Neural progenitor cell (in vitro differentiated cells): ENCODE data around the gene CUL5. TPM values are rescaled to one million over a fixed set of nuclear protein-coding genes. Genes with fewer than 3 reads are reported as not detected.
A peak's percentile ranks its signal among the peaks of the same experiment; 100 is the strongest.
"Not testable (repeated sequence)": the region's sequence is repeated elsewhere in the genome, so short reads cannot be mapped to it uniquely, and the experiment has no call there.

Source experiments
- DNase-seq: peaks from one replicate; pipeline ENCODE4 v3.0.0-alpha.2; 2016; ENCODE audit warnings: low spot score
- H2AFZ ChIP-seq: fragments of 200-600 bp; sonication (generic); replicated peaks from 2 replicates; pipeline ENCODE4 v1.6.1; 2016; ENCODE audit warnings: antibody characterized with exemption
- H3F3A ChIP-seq: fragments of 200-600 bp; sonication (generic); 2 replicates; pipeline ENCODE4 v1.6.1; 2016; ENCODE audit warnings: antibody characterized with exemption, low read depth
- H3K27ac ChIP-seq: fragments of 200-600 bp; sonication (generic); 2 replicates; pipeline ENCODE4 v1.5.1; 2016; ENCODE audit warnings: mild to moderate bottlenecking
- H3K27me3 ChIP-seq: fragments of 200-600 bp; sonication (generic); 2 replicates; pipeline ENCODE4 v1.6.1; 2016; ENCODE audit warnings: mild to moderate bottlenecking, moderate library complexity
- H3K36me3 ChIP-seq: fragments of 200-600 bp; sonication (generic); 2 replicates; pipeline ENCODE4 v1.5.1; 2016
- H3K4me1 ChIP-seq: fragments of 200-600 bp; sonication (generic); 2 replicates; pipeline ENCODE4 v1.6.1; 2016; ENCODE audit warnings: mixed run types
- H3K4me2 ChIP-seq: fragments of 200-600 bp; sonication (generic); 2 replicates; pipeline ENCODE4 v1.6.1; 2016
- H3K4me3 ChIP-seq: fragments of 200-600 bp; sonication (generic); 2 replicates; pipeline ENCODE4 v1.5.1; 2016
- H3K79me2 ChIP-seq: fragments of 200-600 bp; sonication (generic); 2 replicates; pipeline ENCODE4 v1.6.1; 2016; ENCODE audit warnings: low read depth
- H3K9ac ChIP-seq: fragments of 200-600 bp; sonication (generic); 2 replicates; pipeline ENCODE4 v1.6.1; 2016
- H3K9me3 ChIP-seq: fragments of 200-600 bp; sonication (generic); 2 replicates; pipeline ENCODE4 v1.5.1; 2016; ENCODE audit warnings: low read depth
- H4K20me1 ChIP-seq: fragments of 200-600 bp; sonication (generic); 2 replicates; pipeline ENCODE4 v1.6.1; 2016; ENCODE audit warnings: low read depth
- H3K27ac Mint-ChIP-seq: 3 replicates; pipeline ENCODE4 v1.8.0; 2021; ENCODE audit warnings: mixed read lengths
- H3K27me3 Mint-ChIP-seq: 2 replicates; pipeline ENCODE4 v1.8.0; 2022; ENCODE audit warnings: low read depth, mild to moderate bottlenecking, inconsistent platforms, moderate library complexity, mixed read lengths; ENCODE audit not compliant: insufficient read depth
- H3K36me3 Mint-ChIP-seq: 3 replicates; pipeline ENCODE4 v1.8.0; 2021; ENCODE audit warnings: mixed read lengths
- H3K4me1 Mint-ChIP-seq: 3 replicates; pipeline ENCODE4 v1.8.0; 2021; ENCODE audit warnings: mixed read lengths
- H3K4me3 Mint-ChIP-seq: 3 replicates; pipeline ENCODE4 v1.8.0; 2021; ENCODE audit warnings: mild to moderate bottlenecking, moderate library complexity, mixed read lengths
- H3K9me3 Mint-ChIP-seq: 3 replicates; pipeline ENCODE4 v1.8.0; 2020; ENCODE audit warnings: mixed read lengths
- EZH2 ChIP-seq: fragments of 200-600 bp; sonication (generic); IDR thresholded peaks from 2 replicates; pipeline ENCODE4 v1.6.1; 2017; ENCODE audit warnings: antibody characterized with exemption, mild to moderate bottlenecking, moderate library complexity
- EZH2phosphoT487 ChIP-seq: fragments of 200-600 bp; sonication (generic); IDR thresholded peaks from 2 replicates; pipeline ENCODE4 v1.6.1; 2017; ENCODE audit warnings: antibody characterized with exemption
- total RNA-seq: library from RNA; depleted of rRNA; stranded (reverse); fragments of >200 nt; gene quantifications from 2 replicates; pipeline ENCODE4 v1.2.3, GENCODE V29; 2015; ENCODE audit warnings: low replicate concordance
- TF ChIP-seq, protein P1 (sequence below): fragments of 200-600 bp; sonication (generic); IDR thresholded peaks from 2 replicates; pipeline ENCODE4 v1.5.1; 2017; ENCODE audit warnings: antibody characterized with exemption, mild to moderate bottlenecking

Gene CUL5
- total RNA-seq, 1 donor from 2014 or later = 55.1 TPM

DNA sequence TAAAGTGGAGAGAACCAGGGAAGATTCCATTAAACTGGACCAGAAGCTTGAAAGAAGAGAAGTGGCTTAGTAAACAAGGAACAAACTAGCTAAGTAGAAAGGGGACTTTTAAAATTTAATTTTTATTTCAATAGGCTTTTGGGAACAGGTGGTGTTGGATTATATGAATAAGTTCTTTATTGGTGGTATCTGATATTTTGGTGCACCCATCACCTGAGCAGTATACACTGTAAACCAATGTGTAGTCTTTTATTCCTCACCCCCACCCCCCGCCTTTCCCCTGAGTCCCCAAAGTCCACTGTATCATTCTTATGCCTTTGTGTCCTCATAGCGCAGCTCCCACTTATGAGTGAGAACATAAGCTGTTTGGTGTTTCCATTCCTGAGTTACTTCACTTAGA is 120.1 kb downstream of the CUL5 start:
- H3K79me2 ChIP-seq = no peaks in the 10 kb centered on the region

DNA sequence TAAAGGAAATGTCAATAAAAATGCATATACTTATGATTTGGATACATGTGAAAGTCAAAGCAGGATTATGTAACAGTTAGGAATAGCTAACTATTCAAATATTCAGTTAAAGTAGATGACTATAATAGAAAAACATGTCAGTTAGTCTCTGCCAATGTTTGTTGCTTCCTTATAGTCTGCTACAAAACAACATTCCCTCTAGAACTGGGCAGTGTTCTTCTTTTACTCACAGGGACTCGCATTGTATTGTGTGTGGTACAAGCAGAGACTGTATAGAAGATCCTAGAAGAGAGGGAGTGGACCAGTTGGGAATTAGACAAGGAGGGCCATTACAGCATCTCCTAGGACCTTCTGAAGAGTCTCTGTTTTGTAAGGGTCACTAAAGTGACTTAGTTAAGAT is 123.3 kb downstream of the CUL5 start:
- no peak overlapping the region for H3K4me3 Mint-ChIP-seq
- no peaks in the 10 kb centered on the region for H3K9me3 Mint-ChIP-seq
- H3K36me3 Mint-ChIP-seq = peaks cover 14% of the 10 kb centered on the region
- H3K4me3 ChIP-seq = no peak overlapping the region
- no peaks in the 10 kb centered on the region for H4K20me1 ChIP-seq
- no peaks in the 10 kb centered on the region for H3K27me3 ChIP-seq
- peaks cover 6% of the 10 kb centered on the region for H3K27me3 Mint-ChIP-seq
- H3K4me1 ChIP-seq = no peaks in the 10 kb centered on the region
- no peaks in the 10 kb centered on the region for H3K36me3 ChIP-seq
- no peak overlapping the region for H3K27ac ChIP-seq
- no peak overlapping the region for H3K9ac ChIP-seq
- H3K27ac Mint-ChIP-seq = no peak overlapping the region
- no peak for DNase-seq
- TF ChIP-seq EZH2phosphoT487 (no peak), EZH2 (no peak)
- TF ChIP-seq, protein P1, sequence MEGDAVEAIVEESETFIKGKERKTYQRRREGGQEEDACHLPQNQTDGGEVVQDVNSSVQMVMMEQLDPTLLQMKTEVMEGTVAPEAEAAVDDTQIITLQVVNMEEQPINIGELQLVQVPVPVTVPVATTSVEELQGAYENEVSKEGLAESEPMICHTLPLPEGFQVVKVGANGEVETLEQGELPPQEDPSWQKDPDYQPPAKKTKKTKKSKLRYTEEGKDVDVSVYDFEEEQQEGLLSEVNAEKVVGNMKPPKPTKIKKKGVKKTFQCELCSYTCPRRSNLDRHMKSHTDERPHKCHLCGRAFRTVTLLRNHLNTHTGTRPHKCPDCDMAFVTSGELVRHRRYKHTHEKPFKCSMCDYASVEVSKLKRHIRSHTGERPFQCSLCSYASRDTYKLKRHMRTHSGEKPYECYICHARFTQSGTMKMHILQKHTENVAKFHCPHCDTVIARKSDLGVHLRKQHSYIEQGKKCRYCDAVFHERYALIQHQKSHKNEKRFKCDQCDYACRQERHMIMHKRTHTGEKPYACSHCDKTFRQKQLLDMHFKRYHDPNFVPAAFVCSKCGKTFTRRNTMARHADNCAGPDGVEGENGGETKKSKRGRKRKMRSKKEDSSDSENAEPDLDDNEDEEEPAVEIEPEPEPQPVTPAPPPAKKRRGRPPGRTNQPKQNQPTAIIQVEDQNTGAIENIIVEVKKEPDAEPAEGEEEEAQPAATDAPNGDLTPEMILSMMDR = no peak
- H3K4me1 Mint-ChIP-seq = no peaks in the 10 kb centered on the region
- H3K4me2 ChIP-seq = no peak overlapping the region
- no peaks in the 10 kb centered on the region for H3K79me2 ChIP-seq
- no peak overlapping the region for H2AFZ ChIP-seq
- peaks cover 3% of the 10 kb centered on the region for H3F3A ChIP-seq
- no peaks in the 10 kb centered on the region for H3K9me3 ChIP-seq

More for the DNA sequence above, 120.1 kb downstream of the CUL5 start:
- TF ChIP-seq EZH2 = no peak
- TF ChIP-seq, protein P1 = no peak
- TF ChIP-seq EZH2phosphoT487 = no peak
- no peaks in the 10 kb centered on the region for H3K9me3 ChIP-seq
- no peak overlapping the region for H3K27ac Mint-ChIP-seq
- no peak overlapping the region for H3K27ac ChIP-seq
- peaks cover 13% of the 10 kb centered on the region for H3K27me3 Mint-ChIP-seq
- DNase-seq = no peak
- no peak overlapping the region for H2AFZ ChIP-seq
- no peak overlapping the region for H3K9ac ChIP-seq
- H3K9me3 Mint-ChIP-seq = no peaks in the 10 kb centered on the region
- H3K36me3 Mint-ChIP-seq = peaks cover 22% of the 10 kb centered on the region
- no peak overlapping the region for H3K4me3 ChIP-seq
- H3K36me3 ChIP-seq = no peaks in the 10 kb centered on the region
- H3K4me1 Mint-ChIP-seq = peaks cover 2% of the 10 kb centered on the region
- H3K4me3 Mint-ChIP-seq = no peak overlapping the region
- no peak overlapping the region for H3K4me2 ChIP-seq
- no peaks in the 10 kb centered on the region for H3K27me3 ChIP-seq
- no peaks in the 10 kb centered on the region for H4K20me1 ChIP-seq
- H3K4me1 ChIP-seq = no peaks in the 10 kb centered on the region
- H3F3A ChIP-seq = peaks cover 3% of the 10 kb centered on the region

DNA sequence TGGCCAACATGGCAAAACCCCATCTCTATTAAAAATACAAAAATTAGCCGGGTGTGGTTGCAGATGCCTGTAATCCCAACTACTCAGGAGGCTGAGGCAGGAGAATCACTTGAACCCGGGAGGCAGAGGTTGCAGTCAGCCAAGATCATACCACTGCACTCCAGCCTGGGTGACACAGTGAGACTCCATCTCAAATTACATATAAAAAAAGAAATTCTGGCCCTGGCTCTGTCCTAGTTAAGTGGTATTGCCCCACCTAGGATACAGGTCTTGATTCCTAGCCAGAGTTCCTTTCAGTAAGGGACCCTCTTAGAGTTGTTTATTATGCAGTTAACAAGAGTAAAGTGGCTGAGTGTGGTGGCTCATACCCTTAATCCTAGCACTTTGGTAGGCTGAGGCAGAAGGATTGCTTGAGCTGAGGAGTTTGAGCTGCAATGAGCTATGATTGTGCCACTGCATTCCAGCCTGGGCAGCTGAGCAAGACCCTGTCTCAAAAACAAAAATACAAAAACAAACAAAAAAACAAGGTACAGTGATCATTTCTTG is 124.4 kb downstream of the CUL5 start:
- not testable (repeated sequence) for H3K4me3 Mint-ChIP-seq, H3K79me2 ChIP-seq, H3K27me3 ChIP-seq, H3K36me3 ChIP-seq, H3K9me3 ChIP-seq, H3F3A ChIP-seq, H3K4me1 Mint-ChIP-seq, H3K4me1 ChIP-seq, H3K4me3 ChIP-seq, H3K27ac ChIP-seq, DNase-seq, H3K27ac Mint-ChIP-seq, H2AFZ ChIP-seq, H3K9me3 Mint-ChIP-seq, H3K9ac ChIP-seq, H3K27me3 Mint-ChIP-seq, H4K20me1 ChIP-seq, H3K4me2 ChIP-seq
- H3K36me3 Mint-ChIP-seq = peaks cover 11% of the 10 kb centered on the region

DNA sequence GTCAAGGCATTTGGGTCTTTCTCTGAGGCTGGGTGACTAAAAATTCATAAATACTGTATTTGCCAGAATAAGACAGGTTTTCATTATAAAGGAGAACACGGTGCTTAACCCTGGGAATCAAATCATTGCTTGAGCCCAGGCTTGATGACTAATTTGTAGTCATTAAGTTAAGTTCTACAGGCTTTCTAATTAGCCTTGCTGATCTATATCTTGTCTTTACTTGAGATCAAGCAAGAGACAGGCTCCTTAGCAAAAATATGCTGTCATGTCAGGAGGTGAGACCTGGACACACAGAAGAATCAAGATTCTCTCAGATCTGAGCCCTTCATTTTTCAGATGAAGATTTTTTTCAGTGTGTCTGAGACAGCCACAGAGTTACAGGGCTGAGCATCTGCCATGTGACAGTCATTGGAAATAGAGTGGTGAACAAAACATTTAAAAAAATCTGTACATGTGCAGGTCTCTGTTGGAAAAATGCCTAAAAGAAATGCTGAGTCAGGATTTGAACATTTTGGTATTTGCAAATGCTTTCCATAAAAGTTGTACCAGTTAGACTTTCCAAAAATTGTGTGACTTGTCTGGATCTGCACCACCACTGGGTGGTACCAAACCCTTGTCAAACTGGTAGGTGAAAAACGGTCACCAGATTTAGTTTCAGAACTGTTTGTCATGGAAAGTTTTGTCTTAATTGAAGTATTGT is 127.3 kb downstream of the CUL5 start:
- Histone ChIP-seq H2AFZ (no peak overlapping the region), H3F3A (peaks cover 3% of the 10 kb centered on the region), H3K79me2 (no peaks in the 10 kb centered on the region), H3K36me3 (no peaks in the 10 kb centered on the region), H4K20me1 (no peaks in the 10 kb centered on the region), H3K27me3 (no peaks in the 10 kb centered on the region), H3K9ac (no peak overlapping the region), H3K9me3 (no peaks in the 10 kb centered on the region), H3K4me3 (no peak overlapping the region), H3K4me1 (no peaks in the 10 kb centered on the region), H3K4me2 (no peak overlapping the region), H3K27ac (no peak overlapping the region)
- H3K4me3 Mint-ChIP-seq = no peak overlapping the region
- peaks cover 13% of the 10 kb centered on the region for H3K36me3 Mint-ChIP-seq
- no peaks in the 10 kb centered on the region for H3K4me1 Mint-ChIP-seq
- DNase-seq = no peak
- H3K27me3 Mint-ChIP-seq = no peaks in the 10 kb centered on the region
- H3K9me3 Mint-ChIP-seq = no peaks in the 10 kb centered on the region
- TF ChIP-seq EZH2phosphoT487 = no peak
- no peak for TF ChIP-seq EZH2
- TF ChIP-seq, protein P1 = peak; percentile 33
- H3K27ac Mint-ChIP-seq = no peak overlapping the region
